ENCODE data around the gene AKR1B15. TPM values are rescaled to one million over a fixed set of nuclear protein-coding genes. Genes with fewer than 3 reads are reported as not detected.

Gene AKR1B15
- total RNA-seq, 2 donors from 2014 or later = 1.0 TPM; not detected in 1

DNA sequence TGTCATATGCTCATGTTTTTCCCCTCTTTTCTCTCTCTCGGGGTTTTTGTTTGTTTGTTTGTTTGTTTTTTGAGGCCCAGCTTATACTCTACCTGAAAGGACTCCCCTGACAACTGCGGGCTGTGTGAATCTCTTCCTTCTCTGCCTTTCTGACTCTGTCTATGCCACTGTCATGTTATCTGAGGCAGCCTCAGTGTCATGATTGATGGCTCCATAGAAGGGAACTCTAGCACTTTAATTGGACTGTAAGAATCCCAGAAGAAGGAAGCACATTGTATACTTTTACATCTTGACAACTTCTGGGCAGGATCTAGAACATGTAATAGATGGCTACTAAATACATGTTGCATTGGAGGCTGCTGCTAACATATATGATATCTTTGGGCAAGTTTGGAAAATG, 25.4 kb downstream of the AKR1B15 start:
- Histone ChIP-seq H3K27me3 (replicated peaks; ENCODE audit: insufficient read depth) (no peaks in the 10 kb centered on the region), H3K36me3 (no peaks in the 10 kb centered on the region), H3K27ac (no peak overlapping the region), H3K4me3 (no peak overlapping the region), H3K9me3 (no peaks in the 10 kb centered on the region), H3K4me1 (replicated peaks) (no peaks in the 10 kb centered on the region)
- WGBS = 62% methylated on average over 2 of the region's 2 CpGs
- TF ChIP-seq POLR2A (IDR thresholded peaks at IDR 0.05) (no peak), POLR2AphosphoS5 (IDR thresholded peaks at IDR 0.05) (no peak), CTCF (IDR thresholded peaks at IDR 0.05) (no peak)
- no peak for DNase-seq (ENCODE audit: low spot score)
- intact Hi-C loops (cut with DNase I) = no loop called here

- H3K4me3 ChIP-seq = no peak overlapping the region
- no peak for DNase-seq (ENCODE audit: low spot score)
- H3K27ac ChIP-seq = no peak overlapping the region
- no peaks in the 10 kb centered on the region for H3K27me3 ChIP-seq (replicated peaks; ENCODE audit: insufficient read depth)
- H3K9me3 ChIP-seq = no peaks in the 10 kb centered on the region
- H3K4me1 ChIP-seq (replicated peaks) = no peaks in the 10 kb centered on the region
- no CpG with 5 or more reads among the region's 1 CpG for WGBS
- intact Hi-C loops (cut with DNase I) = no loop called here
- TF ChIP-seq CTCF (IDR thresholded peaks at IDR 0.05) (no peak), POLR2AphosphoS5 (IDR thresholded peaks at IDR 0.05) (no peak), POLR2A (IDR thresholded peaks at IDR 0.05) (no peak)
- H3K36me3 ChIP-seq = no peaks in the 10 kb centered on the region
These were observed 35.4 kb downstream of the AKR1B15 start for GRCh38 chr7:134584290-134584689.

- no peak for DNase-seq (ENCODE audit: low spot score)
- Histone ChIP-seq H3K4me3 (no peak overlapping the region), H3K4me1 (replicated peaks) (no peaks in the 10 kb centered on the region)
These were observed 37.0 kb downstream of the AKR1B15 start for GRCh38 chr7:134585897-134586296.

GRCh38 chr7:134587750-134588149, 38.8 kb downstream of the AKR1B15 start:
- WGBS = 77% methylated on average over 1 of the region's 2 CpGs
- Histone ChIP-seq H3K27me3 (replicated peaks; ENCODE audit: insufficient read depth) (no peaks in the 10 kb centered on the region), H3K9me3 (no peaks in the 10 kb centered on the region), H3K4me3 (no peak overlapping the region), H3K27ac (no peak overlapping the region), H3K36me3 (no peaks in the 10 kb centered on the region), H3K4me1 (replicated peaks) (no peaks in the 10 kb centered on the region)
- no peak for DNase-seq (ENCODE audit: low spot score)
- intact Hi-C loops (cut with DNase I) = no loop called here
- TF ChIP-seq CTCF (IDR thresholded peaks at IDR 0.05) (no peak), POLR2A (IDR thresholded peaks at IDR 0.05) (no peak), POLR2AphosphoS5 (IDR thresholded peaks at IDR 0.05) (no peak)

More at GRCh38 chr7:134585897-134586296, 37.0 kb downstream of the AKR1B15 start:
- Histone ChIP-seq H3K9me3 (no peaks in the 10 kb centered on the region), H3K36me3 (no peaks in the 10 kb centered on the region), H3K27ac (no peak overlapping the region), H3K27me3 (replicated peaks; ENCODE audit: insufficient read depth) (no peaks in the 10 kb centered on the region)
- intact Hi-C loops (cut with DNase I) = no loop called here
- WGBS = 93% methylated on average over 7 of the region's 7 CpGs
- TF ChIP-seq POLR2AphosphoS5 (IDR thresholded peaks at IDR 0.05) = no peak
- no peak for TF ChIP-seq CTCF (IDR thresholded peaks at IDR 0.05)
- no peak for TF ChIP-seq POLR2A (IDR thresholded peaks at IDR 0.05)

- intact Hi-C loops (cut with DNase I) = no loop called here
- Histone ChIP-seq H3K27ac (peak overlapping the region in 1 of 2 donors; percentile 14), H3K4me1 (replicated peaks) (no peaks in the 10 kb centered on the region), H3K36me3 (no peaks in the 10 kb centered on the region), H3K9me3 (no peaks in the 10 kb centered on the region), H3K4me3 (no peak overlapping the region), H3K27me3 (replicated peaks; ENCODE audit: insufficient read depth) (no peaks in the 10 kb centered on the region)
- no peak for TF ChIP-seq POLR2AphosphoS5 (IDR thresholded peaks at IDR 0.05)
- TF ChIP-seq POLR2A (IDR thresholded peaks at IDR 0.05) = no peak
- no peak for TF ChIP-seq CTCF (IDR thresholded peaks at IDR 0.05)
- peak; percentile 21 for DNase-seq (ENCODE audit: low spot score)
- 22% methylated on average over 3 of the region's 3 CpGs for WGBS
These were observed 40.6 kb downstream of the AKR1B15 start for GRCh38 chr7:134589491-134589941.
